Mesenteric fat pad (tissue), 1 donor: ENCODE results near the gene DHRS7. TPM values are rescaled to one million over a fixed set of nuclear protein-coding genes. Genes with fewer than 3 reads are reported as not detected.
"Not testable (repeated sequence)": the region's sequence is repeated elsewhere in the genome, so short reads cannot be mapped to it uniquely, and the experiment has no call there.

ENCODE experiments used
- DNase-seq: peaks from one replicate; pipeline ENCODE4 v3.0.0-alpha.2; 2020; ENCODE audit warnings: low spot score
- total RNA-seq: library from RNA; stranded (reverse); fragmentation: NEBNext Ultra II Directional; extraction: Animal tissue kit (Norgen Biotek cat#: 25700); gene quantifications from one replicate; pipeline ENCODE4 v1.2.1, GENCODE V29; 2021
- donor health status: DM: yes; HTN: yes; CAD: no.

Gene DHRS7
- total RNA-seq, 1 donor from 2014 or later, result 47.9 TPM

DNA sequence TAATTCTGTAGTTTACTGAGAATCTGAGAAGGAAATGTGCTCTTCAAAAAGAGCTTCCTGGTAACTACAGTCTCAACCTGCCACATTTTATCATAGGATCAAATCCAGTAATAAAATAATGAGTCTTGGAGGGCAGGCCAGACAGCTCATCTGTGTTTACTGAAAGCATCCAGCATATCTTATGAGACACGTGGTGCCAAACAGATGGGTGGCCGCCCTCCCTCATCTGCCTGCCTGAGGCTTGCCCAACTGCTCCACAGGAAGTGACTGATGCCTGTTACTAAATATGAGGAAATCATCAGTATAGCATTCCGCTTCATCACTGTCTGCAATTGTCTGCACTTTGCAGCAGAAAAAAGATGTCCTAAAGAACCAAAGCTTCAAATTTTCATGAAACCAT lies 13.5 kb downstream of the DHRS7 start:
- DNase-seq, result no peak

GRCh38 chr14:60134702-60135101 lies 30.5 kb downstream of the DHRS7 start:
- no peak for DNase-seq

DNA sequence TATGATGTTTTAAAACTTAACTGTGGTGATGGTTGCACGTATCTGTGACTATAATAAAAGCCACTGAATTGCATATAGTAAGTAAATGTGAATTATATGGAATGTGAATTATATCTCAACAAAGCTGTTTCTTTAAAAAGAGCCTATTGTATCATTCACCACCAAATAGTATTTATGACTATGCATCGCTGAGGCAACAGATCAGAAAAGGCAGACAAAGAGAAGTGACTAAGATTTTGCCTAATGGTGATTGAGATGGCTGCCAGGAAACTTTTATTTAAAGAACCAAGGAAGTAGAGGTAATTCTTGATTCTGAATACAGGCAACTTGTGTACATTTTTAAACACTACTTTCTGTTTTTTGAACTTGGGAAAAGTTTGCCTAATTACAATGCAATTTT lies 31.7 kb downstream of the DHRS7 start:
- DNase-seq, result no peak

DNA sequence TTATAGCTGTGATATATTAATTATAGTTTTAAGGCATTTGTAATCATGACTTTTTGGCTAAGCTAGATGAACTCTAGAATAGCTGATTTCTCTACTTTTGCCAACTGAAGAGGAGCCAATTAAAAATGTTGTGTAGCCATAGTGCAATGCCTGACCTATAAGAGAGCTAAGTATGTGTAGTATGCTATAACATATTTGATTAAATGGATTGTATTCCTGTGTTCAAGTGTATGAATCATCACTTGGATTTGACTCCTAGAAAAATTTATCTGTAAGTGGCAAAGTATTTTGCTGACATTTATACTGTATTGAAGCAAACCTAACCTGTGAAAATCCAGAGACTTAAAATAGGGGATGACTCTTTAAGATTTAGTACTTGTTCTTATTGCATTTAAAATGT lies 39.3 kb downstream of the DHRS7 start:
- DNase-seq, result no peak

DNA sequence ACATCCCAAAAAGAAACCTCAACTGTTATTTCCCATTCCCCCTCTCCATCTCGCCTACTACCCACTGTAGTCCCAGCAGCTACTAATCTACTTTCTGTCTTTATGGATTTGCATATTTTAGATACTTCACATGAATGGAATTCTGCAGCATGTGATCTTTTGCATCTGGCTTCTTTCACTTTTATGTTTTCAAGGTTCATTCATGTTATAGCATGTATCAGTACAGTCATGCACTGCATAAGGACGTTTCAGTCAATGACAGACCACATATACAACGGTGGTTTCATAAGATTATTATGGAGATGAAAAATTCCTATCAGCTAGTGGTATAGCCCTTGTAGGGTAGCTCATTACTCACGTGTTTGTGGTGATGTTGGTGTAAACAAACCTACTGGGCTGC lies 49.0 kb downstream of the DHRS7 start:
- no peak for DNase-seq

GRCh38 chr14:60114881-60115280 lies 50.3 kb downstream of the DHRS7 start:
- DNase-seq, result no peak

GRCh38 chr14:60111732-60112131 lies 53.5 kb downstream of the DHRS7 start:
- no peak for DNase-seq

DNA sequence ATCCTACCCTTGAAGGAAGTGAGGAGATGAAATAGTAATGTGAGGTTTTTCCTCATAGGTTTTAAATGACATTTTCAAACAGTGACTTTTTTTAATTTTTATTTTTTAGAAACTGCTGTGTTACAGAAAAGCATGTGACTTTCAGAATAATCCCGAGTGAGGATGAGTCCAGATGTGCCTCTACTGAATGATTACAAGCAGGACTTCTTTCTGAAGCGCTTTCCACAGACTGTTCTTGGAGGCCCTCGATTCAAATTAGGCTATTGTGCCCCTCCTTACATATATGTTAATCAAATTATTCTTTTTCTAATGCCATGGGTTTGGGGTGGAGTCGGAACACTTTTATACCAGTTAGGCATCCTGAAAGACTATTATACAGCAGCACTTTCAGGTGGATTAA lies 57.7 kb downstream of the DHRS7 start:
- no peak for DNase-seq

DNA sequence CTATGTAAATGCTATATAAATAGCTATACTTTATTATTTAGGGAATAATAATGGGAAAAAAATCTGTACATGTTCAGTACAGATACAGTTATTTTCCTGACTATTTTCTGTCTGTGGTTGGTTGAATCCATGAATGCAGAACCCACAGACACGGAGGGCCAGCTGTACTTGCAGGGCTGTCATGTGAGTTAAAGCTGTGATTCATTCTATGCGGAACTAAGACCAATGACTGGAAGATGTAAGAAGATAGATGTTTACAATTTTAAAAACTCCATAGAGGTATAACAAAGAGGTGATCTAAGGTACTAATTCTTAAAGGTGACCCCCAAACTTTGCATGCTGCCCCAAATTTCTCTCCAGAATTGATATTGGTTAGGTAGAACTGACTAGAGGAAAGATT lies 58.9 kb downstream of the DHRS7 start:
- DNase-seq, result no peak

- DNase-seq, result no peak
Observed at GRCh38 chr14:60102389-60102788, 62.8 kb downstream of the DHRS7 start.

GRCh38 chr14:60101786-60102185 lies 63.4 kb downstream of the DHRS7 start:
- no peak for DNase-seq

- not testable (repeated sequence) for DNase-seq
Observed at GRCh38 chr14:60099855-60100254, 65.3 kb downstream of the DHRS7 start.

- no peak for DNase-seq
Observed at GRCh38 chr14:60097974-60098373, 67.2 kb downstream of the DHRS7 start.

- DNase-seq, result no peak
Observed at GRCh38 chr14:60095781-60096450, 69.3 kb downstream of the DHRS7 start.

GRCh38 chr14:60095231-60095630 lies 70.0 kb downstream of the DHRS7 start:
- no peak for DNase-seq

DNA sequence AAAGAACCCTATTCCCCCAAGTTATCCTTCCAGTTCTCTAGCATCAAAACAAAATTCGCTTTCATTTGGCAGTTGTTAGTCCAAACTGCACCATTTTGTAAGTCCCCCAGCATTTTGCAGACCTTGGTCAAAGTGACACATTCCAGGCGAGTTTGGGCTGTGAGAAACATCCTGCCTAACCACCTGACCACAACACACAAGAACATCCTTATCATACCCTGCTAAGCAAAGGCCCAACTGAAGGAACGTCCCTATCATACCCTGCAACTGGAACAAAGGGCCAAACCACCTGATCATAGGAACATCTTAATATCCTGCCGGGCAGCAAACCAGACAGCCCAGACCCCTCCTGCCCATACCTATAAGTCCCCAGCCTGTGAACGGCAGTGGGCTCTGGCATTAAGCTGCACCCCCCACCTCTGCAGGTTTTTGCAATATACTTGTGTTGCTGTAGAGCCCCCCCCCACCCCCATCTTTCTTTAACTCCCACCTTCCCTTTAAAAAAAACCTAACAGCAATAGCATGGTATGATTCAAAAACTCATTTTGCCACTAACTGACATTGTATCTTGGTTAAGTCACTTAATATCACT lies 70.8 kb downstream of the DHRS7 start:
- DNase-seq, result no peak

Other genes with a start within 250 kb of the DHRS7 start
- not detected for gene LRRC9, start 245.3 kb downstream of the DHRS7 start, total RNA-seq
- gene PCNX4, start 73.5 kb downstream of the DHRS7 start, total RNA-seq, result 36.2 TPM
- 58.2 TPM for gene PPM1A, start 83.8 kb upstream of the DHRS7 start, total RNA-seq